Coronary artery (tissue), 2 donors: ENCODE measurements around the gene MBLAC1.

ENCODE experiments used
- DNase-seq: peaks from one replicate; pipeline ENCODE4 v3.0.0-alpha.2; 2017; ENCODE audit warnings: low spot score
- H3K27ac ChIP-seq, 2 donors: fragments of 200-600 bp; sonication (generic); one replicate each; pipeline ENCODE4 v1.5.1; 2016 to 2019
- H3K4me3 ChIP-seq: fragments of 200-600 bp; sonication (generic); 2 replicates; pipeline ENCODE4 v1.5.1; 2016; ENCODE audit warnings: mild to moderate bottlenecking, moderate library complexity
- CTCF ChIP-seq: fragments of 200-600 bp; sonication (generic); IDR thresholded peaks from one replicate; pipeline ENCODE4 v1.5.1; 2019; ENCODE audit warnings: antibody characterized with exemption

MBLAC1 gene

DNA sequence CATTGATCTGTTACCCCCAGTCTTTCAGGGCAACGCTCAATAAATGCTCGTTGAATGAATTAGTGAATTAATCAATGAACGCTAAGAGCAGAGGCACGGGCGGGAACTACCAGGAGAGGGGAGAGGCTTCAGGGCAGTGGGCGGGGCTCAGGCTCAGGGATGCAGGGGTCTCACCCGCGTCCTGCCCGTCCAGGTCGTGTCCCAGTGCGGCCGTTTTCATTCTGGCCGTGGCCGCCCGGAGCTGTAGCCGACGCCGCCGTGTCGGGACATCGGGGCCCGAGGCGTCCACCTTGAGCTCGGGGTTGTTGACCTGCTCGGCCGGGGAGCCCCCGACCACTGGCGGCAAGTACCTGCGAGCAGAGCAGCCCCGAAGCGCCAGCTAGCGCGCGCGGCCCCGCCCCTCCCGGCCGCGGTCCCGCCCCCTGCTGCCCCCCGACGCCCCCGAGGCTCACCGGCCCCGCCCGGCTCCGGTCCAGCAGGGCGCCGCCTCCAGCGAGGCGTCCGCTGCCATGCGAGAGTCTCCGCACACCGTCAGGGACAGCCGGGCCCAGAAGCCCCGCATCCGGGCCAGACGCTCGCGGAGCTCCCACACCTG lies 44.4 kb downstream of the MBLAC1 start:
- no peak overlapping the region for H3K27ac ChIP-seq
- peak overlapping the region; percentile 72 for H3K4me3 ChIP-seq
- TF ChIP-seq CTCF: no peak
- DNase-seq: no peak

DNA sequence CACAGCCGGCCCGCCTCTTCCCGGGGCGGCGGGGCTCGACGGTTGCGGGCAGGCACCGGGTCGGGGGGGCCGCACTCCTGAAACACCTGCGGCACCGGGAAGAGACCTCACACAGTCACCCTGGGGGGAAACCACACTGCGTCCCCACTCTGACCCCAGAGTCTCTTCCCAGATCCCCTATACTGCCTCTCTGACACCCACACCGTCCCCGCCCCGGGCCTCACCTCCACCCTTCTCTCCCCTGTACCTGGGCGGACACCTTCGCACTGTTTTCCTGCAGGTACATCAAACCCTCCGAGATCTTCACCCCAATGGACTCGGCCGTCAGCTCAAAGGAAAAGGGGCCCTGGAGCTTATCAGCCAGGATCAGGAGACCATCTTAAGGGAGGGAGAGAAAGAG lies 45.1 kb downstream of the MBLAC1 start:
- DNase-seq: no peak
- Histone ChIP-seq H3K27ac (no peak overlapping the region), H3K4me3 (peak overlapping the region; percentile 72)
- TF ChIP-seq CTCF: no peak

GRCh38 chr7:100173806-100174495 lies 47.2 kb downstream of the MBLAC1 start:
- no peak overlapping the region for H3K27ac ChIP-seq
- no peak for DNase-seq
- no peak for TF ChIP-seq CTCF
- H3K4me3 ChIP-seq: no peak overlapping the region

DNA sequence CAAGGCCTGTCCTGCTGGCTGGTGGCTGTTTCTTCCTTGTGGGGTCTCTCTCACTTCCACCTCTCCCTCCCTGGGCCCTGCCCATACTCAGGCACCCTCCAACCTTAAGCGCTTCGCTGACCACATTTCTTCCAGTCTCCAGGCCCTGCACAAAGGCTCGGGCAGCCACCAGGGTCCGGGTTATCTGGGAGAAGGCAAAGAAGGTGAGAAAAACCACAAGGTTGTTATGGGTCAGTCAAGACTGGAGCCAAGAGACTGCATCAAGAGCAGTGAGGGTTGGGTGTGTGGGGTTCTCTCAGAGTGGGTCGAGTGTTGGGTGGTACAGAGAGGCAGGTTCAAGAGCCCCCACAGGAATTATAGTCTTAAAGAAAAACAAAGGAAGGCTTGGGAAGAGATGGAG lies 47.8 kb downstream of the MBLAC1 start:
- no peak for TF ChIP-seq CTCF
- H3K27ac ChIP-seq: no peak overlapping the region
- no peak overlapping the region for H3K4me3 ChIP-seq
- no peak for DNase-seq

GRCh38 chr7:100175296-100175935 lies 48.6 kb downstream of the MBLAC1 start:
- H3K27ac ChIP-seq: no peak overlapping the region
- no peak overlapping the region for H3K4me3 ChIP-seq
- DNase-seq: no peak
- TF ChIP-seq CTCF: no peak

DNA sequence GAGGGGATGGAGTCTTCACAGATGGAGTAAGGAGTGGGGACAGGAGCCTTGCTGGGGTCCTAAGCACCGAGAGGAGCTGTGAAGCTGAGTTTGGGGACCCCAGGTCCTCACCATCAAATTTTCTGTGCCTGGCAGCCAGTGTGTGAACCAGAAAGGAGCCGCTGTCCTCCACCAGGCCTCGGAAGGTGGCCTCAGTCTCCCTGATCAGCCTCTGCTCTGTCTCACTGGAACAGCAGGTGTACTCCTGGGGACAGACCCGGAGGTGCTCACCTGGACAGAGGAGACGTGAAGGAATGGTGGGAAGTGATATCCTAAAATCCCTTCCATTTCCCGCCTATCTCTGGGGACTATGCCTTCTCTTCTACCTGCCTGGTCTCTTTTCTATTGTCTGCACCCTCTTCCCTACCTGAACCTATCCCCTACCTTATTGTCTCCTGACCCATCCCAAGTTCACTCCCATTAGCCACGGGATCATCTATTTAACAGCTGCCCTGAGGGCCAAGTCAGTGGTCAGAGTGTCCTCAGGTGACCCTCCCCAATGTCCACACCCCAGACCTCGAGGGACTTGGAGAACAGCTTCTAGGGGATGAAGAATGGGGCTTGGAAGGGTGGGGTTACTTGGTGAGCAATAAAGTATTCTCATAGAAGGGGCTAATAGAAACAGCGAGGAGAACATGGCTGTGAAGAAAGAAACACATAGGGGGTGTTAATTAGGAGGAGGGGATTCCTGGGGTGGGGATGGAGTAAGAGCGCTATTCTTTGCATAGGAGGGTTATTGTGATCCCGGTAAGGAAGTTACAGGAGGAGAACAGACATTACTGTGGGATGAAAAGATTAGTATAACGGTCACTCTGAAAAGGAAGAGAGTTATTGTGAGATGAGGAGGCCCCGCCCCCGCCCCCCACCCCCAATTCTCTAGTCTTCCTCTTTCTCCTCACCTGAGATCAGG lies 49.6 kb downstream of the MBLAC1 start:
- DNase-seq: no peak
- peak overlapping the region in 1 of 2 donors; percentile 10 for H3K27ac ChIP-seq
- TF ChIP-seq CTCF: no peak
- peak overlapping the region; percentile 64 for H3K4me3 ChIP-seq
